ENCODE results near the gene GPHA2.

GRCh38 chr11:64921384-64921783 is 14.3 kb downstream of the GPHA2 start:
- TF ChIP-seq CTCF (IDR thresholded peaks at IDR 0.05; ENCODE audit: poor library complexity, severe bottlenecking) (no peak), EP300 (conservative IDR thresholded peaks at IDR 0.05; ENCODE audit: poor library complexity, severe bottlenecking) (no peak)
